ACHN (cell line): Measurements from ENCODE around the gene IL17RB.

Source experiments
- DNase-seq: peaks from one replicate; pipeline ENCODE4 v3.0.0-alpha.2; 2015
- in situ Hi-C: cut with HindIII; loops from 2 replicates; pipeline ENCODE4 v1.10.0; 2017; ENCODE audit warnings: low sequenced_read_pairs, low pct_ligation_motif_present, low pct_unique_long_range_greater_than_20kb

Gene IL17RB

DNA sequence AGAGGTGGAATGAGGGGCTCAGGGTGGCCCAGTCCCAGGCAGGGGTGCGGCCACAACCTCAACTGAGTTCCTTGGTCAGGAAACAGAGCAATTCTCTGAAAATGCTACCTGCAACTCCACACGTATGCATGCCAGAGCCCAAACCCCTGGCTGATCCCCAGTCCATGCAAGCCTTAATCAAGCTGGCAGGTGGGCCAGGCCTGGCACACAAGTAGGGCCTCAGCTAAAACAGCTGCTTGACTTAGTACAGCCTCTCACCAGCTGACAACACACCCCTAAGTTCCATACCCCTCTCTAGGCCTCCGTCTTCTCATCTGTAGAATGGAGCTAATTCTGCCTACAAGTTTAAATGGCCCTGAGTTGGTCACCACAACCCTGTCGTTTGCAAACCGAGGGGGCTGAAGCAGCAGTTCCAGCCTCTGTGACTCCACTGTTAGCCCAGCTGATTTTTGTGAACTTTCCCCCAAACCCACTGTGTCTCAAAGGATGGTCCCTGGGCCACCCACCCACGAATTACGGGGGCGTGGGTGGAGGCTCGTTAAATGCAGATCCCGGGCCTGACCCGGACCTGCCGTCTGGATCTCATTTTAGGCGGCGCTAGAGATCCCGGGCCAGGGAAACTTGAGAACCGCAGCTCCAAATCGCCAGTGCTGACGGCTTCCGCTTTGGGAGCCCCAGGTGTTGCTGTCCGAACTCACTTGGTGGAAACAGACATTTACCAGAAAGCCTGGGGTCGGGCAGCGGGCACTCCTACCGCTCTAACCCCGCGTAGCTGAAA, 1.1 kb upstream of the IL17RB start:
- in situ Hi-C loops = no loop called here

DNA sequence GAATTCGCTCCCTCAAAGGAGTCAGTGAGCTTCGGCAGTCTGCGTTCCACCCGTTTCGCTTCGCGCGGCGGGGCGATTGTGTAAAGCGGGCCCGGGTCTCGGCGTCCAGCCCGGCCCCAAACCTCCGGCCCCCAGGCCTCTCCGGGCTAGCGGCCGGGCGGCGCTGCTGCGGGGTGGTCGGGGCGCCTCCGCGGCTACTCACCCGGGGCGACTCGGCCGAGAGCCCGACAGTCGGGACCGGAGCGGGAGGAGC, 561 bp upstream of the IL17RB start:
- in situ Hi-C loops = no loop called here
- DNase-seq = no peak

More for the DNA sequence above, 1.1 kb upstream of the IL17RB start:
- peak; percentile 56 for DNase-seq

DNA sequence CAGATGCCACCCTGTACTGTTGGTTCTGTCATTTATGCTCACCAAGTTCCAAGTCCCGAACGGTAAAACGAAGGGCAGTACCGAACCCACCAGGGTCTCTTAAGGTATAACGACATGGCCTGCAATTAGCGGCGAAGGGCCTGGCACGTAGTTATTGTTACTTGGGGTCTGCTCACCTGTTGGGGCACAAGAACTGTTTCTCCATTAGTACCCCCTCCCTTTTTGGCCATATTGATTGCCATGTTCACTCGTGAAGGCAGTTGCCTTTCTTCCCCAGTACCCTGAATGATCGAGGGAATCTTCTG, 435 bp downstream of the IL17RB start:
- no peak for DNase-seq
- in situ Hi-C loops = no loop called here

DNA sequence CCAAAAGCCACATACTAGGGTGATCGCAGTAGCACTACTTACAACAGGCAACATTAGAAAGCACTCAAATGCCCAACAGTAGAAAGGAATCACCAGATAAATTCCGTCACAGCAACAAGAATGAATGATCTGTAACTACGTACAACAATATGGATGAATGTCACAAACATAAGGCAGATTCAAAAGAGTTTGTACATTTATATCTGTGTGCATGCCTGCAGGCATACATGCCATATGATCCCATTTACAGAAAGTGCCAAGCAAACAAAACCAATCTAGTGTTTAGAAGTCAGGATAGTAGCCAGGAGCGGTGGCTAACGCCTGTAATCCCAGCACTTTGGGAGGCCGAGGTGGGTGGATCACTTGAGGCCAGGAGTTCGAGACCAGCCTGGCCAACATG, 3.5 kb downstream of the IL17RB start:
- DNase-seq = no peak
- in situ Hi-C loops = no loop called here

DNA sequence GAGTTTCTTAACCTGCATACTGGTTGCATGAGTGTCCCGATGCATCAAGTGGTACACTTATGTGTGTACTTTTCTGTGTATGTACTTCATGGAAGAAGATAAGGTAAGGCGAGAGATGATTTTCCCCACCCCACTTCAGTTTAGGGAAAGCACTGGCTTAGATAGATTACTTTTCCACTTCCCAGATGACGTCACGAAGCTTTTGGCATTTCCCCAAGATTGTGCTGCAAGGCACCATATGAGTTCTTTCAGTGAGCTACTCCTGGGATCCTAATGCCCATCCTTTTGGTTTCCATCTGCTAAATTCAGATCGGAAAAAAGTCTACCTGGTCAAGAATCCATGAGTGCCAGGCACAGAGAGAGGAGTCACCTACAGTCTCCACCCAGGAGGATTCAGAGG, 4.5 kb downstream of the IL17RB start:
- in situ Hi-C loops = no loop called here
- DNase-seq = no peak

DNA sequence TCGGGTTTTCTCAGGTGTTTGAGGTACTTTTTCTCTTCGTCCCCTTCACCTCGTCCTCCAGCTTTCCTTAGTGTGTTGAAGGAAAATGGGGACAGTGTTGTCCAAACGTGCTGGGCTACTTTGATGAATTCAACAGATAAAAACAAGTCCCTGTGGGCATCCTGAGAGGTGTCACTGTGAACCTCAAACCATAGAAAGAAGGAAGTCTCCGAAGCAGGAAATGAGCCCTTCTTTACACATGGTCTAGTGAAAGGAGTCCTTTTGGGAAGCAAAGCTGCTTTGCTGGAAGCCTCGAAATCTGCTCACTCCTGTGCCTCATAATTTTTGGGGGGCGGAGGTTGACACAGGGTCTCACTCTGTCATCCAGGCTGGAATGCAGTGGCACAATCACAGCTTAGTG, 10.6 kb downstream of the IL17RB start:
- no peak for DNase-seq
- in situ Hi-C loops = no loop called here

DNA sequence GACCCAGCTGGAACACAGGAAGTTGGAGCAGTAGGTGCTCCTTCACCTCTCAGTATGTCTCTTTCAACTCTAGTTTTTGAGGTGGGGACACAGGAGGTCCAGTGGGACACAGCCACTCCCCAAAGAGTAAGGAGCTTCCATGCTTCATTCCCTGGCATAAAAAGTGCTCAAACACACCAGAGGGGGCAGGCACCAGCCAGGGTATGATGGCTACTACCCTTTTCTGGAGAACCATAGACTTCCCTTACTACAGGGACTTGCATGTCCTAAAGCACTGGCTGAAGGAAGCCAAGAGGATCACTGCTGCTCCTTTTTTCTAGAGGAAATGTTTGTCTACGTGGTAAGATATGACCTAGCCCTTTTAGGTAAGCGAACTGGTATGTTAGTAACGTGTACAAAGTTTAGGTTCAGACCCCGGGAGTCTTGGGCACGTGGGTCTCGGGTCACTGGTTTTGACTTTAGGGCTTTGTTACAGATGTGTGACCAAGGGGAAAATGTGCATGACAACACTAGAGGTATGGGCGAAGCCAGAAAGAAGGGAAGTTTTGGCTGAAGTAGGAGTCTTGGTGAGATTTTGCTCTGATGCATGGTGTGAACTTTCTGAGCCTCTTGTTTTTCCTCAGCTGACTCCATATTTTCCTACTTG, 11.9 kb downstream of the IL17RB start:
- in situ Hi-C loops = no loop called here
- DNase-seq = no peak

DNA sequence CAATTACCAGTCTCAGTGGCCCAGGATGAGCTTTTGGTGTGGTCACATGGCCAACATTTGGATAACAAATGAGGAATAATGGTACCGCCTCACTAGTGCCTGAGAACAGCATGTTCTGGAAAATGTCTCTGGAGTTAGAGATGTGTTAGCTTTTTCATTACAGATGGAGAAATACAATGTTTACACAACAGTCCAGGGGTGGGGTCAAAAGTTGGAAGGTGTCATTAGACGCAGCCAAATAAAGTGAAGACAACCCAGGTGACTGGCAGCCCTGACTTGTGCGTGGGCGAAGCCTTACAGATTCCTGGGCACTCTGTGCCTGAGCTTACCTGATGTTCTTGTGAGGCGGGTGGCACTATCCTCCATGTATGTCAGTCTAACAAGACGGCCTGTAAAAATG, 12.8 kb downstream of the IL17RB start:
- no peak for DNase-seq
- in situ Hi-C loops = no loop called here

DNA sequence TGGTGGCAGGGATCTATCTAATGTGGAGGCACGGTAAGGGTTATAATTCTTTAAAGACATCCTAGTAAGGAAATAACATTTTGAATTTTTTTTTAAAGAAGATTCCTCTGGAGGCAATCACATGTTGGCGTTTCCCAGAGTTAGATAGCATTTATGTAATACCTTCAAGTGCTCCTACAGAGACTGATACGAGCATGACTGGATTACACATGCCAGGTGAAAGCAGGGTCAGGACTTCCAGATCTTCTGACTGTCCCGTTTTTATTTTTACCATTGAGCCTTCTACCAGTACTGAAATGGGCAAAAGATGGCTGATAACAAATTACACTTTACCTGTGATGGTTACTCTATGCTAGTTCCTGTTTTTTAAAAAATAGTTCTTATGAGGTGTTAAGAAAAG, 13.8 kb downstream of the IL17RB start:
- DNase-seq = no peak
- in situ Hi-C loops = no loop called here

DNA sequence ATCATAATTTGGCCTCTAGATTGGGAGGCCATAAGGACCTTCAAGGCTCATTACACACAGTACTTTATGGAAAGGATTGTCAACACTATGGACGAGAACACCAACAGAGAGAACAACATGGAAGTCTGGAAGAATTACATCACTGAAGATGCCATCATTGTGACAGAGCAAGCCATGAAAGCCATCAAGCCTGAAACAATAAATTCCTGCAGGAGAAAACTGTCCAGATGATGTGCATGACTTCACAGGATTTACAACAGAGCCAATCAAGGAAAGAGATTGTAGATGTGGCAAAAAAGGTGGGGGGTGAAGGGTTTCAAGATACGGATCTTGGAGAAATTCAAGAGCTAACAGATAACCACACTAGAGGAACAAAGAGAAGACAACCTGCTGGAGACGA, 15.9 kb downstream of the IL17RB start:
- in situ Hi-C loops = no loop called here
- peak; percentile 8 for DNase-seq

DNA sequence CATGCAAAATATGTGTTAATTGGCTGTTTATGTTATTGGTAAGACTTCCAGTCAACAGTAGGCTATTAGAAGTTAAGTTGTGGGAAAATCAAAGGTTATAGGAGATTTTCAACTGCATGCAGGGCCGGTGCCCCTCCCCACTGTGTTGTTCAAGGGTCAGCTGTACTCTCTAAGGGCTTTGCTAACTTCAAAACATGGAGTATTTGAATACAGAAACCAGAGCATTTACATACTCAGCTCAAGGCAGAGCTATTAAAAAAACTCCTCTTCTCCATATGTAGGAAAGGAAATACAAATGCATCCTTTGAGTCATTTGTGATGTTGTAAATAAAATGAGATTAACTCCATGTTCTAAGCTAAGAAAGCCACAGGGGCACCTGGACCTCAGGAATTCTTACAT, 16.8 kb downstream of the IL17RB start:
- DNase-seq = no peak
- in situ Hi-C loops = no loop called here

DNA sequence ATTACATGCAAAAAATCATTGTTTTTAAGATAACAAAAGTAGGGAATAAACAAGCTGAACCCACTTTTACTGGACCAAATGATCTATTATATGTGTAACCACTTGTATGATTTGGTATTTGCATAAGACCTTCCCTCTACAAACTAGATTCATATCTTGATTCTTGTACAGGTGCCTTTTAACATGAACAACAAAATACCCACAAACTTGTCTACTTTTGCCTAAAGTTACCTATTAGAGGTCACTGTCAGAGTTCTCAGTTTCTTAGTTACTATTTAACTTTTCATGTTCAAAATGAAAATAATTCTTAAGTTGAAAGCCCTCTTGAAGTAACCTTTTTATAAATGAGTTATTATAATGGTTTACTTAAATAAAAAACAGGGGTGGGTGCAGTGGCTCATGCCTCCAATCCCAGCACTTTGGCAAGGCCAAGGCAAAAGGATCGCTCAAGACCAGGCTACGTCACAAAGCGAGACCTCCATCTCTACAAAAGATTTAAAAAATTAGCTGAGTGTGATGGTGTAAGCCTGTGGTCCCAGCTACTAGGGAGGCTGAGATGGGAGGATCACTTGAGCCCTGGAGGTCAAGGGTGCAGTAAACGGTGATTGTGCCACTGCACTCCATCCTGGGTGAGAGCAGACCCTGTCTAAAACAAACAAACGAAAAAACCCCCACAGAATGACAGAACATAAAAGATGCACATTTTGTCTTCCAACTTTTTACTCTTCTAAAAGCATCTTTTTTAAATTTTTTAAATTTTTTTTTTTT, 19.5 kb downstream of the IL17RB start:
- no peak for DNase-seq
- in situ Hi-C loops = no loop called here

DNA sequence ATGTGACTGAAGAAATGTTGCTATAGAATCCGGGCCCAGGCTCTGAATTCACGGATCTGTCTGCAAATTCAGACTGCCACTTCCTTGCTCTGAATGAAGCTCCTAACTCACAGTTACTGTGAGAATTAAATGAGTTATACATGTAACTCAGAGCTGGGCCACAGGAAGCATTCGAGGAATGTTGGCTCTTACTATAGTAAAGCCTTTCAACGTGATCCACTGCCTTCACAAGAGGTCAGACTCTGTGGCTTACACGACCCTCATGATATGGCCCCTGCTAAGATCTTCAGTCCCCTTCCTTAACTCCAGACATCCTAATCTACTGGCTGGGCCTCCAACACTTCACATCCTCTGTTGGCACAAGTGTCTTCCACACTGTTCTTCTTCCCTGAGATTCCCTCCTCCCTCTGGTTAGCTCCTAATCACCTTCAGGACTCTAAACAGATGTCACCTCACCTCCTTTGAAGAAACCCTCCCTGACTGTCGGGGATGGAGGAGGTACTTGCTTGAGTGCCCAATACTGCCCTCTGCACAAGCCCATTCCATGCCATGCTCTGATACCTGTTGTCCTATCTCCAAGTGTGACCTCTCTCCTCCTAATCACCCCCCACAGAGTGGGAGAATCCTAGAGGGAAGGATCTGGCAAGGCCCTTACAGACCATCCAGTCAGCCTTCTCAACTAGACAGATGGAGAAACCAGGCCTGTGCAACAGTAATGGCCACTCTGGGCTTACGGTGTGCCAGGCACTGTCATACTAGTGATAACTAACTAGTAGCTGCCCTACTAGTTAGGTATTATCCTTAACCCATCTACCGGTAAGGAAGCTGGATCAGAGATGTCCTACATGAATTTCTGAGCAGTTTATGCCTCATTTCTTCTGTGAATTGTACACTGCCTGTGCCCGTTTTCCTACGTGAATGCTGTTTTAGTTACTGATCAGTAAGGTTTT, 34.3 kb downstream of the IL17RB start:
- in situ Hi-C loops = no loop called here
- DNase-seq = peak; percentile 20

DNA sequence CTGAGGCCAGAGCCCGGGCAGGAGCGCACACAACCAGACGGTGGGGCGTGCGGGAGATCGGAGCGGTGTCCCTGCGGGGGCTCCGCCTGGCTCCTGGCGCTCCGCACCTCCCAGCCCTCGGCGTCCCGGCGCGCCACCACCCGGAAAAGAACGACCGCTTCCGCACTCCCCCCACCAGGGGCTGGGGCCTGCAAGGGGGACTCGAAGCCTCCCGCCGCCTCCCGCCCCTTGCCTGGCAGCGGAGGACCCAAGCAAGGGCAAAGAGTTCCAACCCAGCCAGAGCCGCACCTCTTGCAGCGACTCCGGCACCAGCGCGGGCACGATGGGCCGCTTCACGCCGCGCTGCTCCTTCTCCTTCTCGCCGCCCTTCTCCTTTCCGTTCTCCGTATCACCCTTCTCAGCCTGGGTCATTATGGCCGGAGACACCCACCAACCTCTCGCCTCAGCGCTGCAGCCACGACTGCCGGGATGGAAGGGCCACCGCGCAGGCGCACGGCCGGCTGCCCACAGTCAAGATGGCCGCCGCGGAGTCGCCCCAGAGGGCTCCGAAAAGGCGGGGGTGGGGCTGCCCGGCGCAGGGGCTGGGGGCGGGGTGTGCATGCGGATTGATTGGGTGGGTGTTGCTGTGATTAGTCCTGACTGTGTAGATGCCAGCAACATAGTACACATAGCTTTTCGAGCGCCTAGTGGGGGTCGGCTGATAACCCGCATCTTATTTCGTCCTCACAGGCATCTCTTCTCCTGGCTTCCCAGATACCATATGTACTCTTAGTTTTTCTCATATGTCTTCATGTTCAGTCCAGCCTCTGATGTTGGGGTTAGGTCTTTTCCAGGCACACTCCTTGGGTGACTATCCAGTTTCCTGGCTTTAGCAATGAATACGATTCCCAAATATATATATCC, 35.6 kb downstream of the IL17RB start, which contains the start of gene ACTR8:
Gene ACTR8, minus strand, starts transcription at position 462 of the 903 bp plus-strand sequence. Its CDS starts 51 bp downstream, at position 411.
- DNase-seq = peak; percentile 78
- in situ Hi-C loops = no loop called here

DNA sequence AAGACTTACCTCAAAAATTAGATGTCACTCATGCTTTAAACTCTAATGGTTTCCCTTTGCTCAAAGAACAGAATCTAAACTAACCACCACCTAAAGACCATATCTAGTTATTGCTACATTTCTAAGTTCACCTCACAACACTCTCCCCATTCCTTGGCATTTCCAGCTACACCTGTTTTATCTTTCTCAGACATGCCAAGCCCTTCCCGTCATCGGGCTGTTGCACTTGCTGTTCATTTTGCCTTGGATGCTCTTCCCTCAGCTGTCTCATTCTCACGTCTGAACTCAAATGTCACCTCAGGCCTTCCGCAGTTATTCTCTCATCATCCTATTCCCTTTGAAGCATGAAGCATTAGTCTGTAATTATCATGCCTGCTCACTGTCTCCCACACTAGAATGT, 36.6 kb downstream of the IL17RB start:
- DNase-seq = no peak
- in situ Hi-C loops = no loop called here

DNA sequence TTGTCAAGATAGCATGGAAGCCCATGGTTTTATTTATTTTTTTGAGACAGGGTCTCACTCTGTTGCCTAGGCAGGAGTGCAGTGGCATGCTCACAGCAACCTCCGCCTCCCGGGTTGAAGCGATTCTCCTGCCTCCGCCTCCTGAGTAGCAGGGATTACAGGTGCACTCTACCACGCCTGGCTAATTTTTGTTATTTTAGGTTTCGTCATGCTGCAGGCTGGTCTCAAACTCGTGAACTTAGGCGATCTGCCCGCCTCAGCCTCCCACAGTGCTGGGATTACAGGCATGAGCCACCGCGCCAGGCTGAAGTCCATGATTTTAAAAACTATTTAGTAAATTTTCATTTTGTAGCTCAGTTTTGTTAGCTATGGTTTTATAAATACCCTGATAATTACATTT, 38.3 kb downstream of the IL17RB start:
- no peak for DNase-seq
- in situ Hi-C loops = no loop called here

DNA sequence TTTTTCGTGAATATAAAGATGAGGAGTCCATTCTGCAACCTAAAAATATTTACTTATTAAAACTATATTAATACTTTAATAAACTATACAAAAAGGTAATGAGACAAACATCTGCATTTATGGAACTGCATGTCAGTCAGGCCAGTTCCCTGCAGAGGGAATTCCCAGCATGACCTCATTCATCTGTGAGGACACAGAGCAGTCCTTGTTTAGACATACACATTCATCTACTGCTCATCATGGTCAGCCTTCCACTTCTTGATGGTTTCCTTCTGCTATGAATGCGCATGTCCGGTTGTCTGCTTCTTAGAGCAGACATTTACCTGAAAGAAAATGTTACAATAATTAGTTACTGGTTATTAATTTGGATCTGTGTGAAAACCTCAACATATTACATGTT, 38.9 kb downstream of the IL17RB start:
- in situ Hi-C loops = no loop called here
- DNase-seq = no peak

DNA sequence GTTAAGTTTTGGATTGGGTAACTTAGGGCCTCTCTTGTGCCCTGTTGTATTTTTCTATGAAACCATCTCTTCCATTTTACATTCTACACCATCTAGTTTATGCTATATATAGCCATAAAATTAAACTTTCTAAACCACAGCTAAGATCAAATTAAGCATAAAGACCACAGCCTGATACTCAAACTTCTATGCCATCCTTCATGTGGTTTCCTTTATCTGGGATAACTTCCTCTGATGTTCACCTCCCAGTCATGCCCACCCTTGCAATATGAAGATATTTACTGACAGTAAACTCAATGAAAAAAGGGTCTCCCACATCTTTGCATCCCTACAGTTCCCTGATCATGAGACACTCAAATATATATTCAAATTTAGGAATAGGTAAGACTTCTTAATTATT, 41.1 kb downstream of the IL17RB start:
- in situ Hi-C loops = no loop called here
- DNase-seq = no peak
